ENCODE measurements around the gene ARPC4. TPM values are rescaled to one million over a fixed set of nuclear protein-coding genes. Genes with fewer than 3 reads are reported as not detected.
"Not testable (repeated sequence)": the region's sequence is repeated elsewhere in the genome, so short reads cannot be mapped to it uniquely, and the experiment has no call there.

Gene ARPC4
- total RNA-seq, 1 donor from 2014 or later: 79.8 TPM

- intact Hi-C loops (cut with DNase I): no loop called here
- no peak for DNase-seq (ENCODE audit: low spot score)
Observed at GRCh38 chr3:9768141-9768775, 24.6 kb upstream of the ARPC4 start.

- intact Hi-C loops (cut with DNase I): no loop called here
Observed at GRCh38 chr3:9769012-9769411, 23.9 kb upstream of the ARPC4 start.

DNA sequence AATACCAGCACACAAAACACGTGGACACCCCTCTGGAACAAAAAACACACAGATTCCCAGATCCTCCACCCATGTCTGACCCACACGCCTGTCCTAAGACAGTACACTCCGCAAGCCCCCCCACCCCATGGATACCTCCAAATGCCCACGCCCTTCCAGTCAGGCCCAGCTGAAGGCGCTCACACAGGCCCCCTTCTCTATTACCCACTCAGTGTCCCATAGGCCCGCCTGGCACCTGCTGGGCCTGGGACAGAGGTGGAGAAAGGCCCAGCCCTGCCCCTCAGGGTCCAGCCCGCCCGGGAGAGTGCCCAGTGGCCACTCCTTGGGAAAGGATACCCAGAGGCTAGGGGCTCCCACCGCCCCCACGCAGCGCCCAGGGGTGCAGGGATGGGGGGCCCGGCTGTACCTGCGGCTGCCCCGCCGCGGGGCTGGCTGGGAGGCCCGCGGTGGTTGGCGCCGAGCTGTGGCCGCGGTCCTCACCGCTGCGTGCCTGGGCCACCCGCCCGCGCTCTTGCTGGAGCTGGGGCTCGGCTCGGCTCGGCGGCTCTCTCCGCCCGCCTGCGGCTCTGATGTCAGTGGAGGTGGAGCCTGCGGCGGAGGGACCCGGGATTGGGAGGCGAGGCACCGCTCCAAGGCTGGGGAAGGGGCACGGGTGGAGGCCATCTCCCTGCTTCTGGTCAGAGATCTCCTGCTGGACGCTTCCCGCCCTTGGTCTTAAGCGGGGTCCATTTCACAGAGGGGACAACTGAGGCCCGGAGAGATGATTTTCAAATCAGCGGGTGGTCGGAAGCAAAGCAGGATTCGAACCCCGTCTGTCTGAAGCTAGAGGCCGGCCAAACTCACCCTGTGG lies 23.2 kb upstream of the ARPC4 start, which contains the start of gene CAMK1:
CAMK1 (minus strand) TSS at position 522 of the 850 bp plus-strand sequence. CDS start 2,198 bp downstream, outside the sequence.
- peak; percentile 91 for DNase-seq (ENCODE audit: low spot score)
- intact Hi-C loops (cut with DNase I): loop anchor here (2.0 kb wide), 1 partner anchor 19 kb away; no protein-coding TSS in a partner anchor

More at GRCh38 chr3:9769012-9769411, 23.9 kb upstream of the ARPC4 start:
- DNase-seq (ENCODE audit: low spot score): no peak

DNA sequence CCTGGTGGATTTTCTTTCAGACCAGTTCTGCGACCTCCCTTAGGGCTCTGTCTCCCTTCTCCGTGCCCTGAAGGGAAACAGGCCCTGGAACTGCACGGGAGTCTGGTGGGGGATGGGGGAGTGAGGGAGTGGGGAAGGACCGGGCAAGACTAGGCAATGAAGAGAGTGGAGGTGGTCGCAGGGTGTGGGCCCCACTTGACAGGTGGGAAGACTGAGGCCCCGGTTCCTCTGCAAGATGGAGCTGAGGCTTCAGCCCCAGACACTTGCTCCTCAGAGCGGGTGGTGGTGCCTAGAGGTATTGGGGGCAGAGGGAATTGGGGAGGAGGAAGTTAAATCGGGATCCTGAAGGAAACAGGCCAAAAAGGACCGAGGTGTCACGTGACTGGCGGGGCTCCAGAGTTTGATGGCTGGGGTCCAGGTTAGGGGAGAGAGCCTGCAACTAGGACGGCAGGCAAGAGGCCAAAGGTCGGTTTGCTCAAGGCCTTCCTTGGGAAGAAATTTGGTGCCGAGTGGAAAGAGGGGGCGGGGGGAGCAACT lies 22.5 kb upstream of the ARPC4 start:
- DNase-seq (ENCODE audit: low spot score): peak; percentile 85
- intact Hi-C loops (cut with DNase I): loop anchor here (2.0 kb wide), 1 partner anchor 20 kb away; no protein-coding TSS in a partner anchor

- not testable (repeated sequence) for DNase-seq (ENCODE audit: low spot score)
- intact Hi-C loops (cut with DNase I): loop anchor here (2.0 kb wide), 1 partner anchor 20 kb away; no protein-coding TSS in a partner anchor
Observed at GRCh38 chr3:9771007-9771406, 21.9 kb upstream of the ARPC4 start.

GRCh38 chr3:9776896-9777693 lies 15.8 kb upstream of the ARPC4 start:
- DNase-seq (ENCODE audit: low spot score): no peak
- intact Hi-C loops (cut with DNase I): no loop called here

GRCh38 chr3:9777694-9778021 lies 15.2 kb upstream of the ARPC4 start:
- intact Hi-C loops (cut with DNase I): no loop called here
- DNase-seq (ENCODE audit: low spot score): no peak

DNA sequence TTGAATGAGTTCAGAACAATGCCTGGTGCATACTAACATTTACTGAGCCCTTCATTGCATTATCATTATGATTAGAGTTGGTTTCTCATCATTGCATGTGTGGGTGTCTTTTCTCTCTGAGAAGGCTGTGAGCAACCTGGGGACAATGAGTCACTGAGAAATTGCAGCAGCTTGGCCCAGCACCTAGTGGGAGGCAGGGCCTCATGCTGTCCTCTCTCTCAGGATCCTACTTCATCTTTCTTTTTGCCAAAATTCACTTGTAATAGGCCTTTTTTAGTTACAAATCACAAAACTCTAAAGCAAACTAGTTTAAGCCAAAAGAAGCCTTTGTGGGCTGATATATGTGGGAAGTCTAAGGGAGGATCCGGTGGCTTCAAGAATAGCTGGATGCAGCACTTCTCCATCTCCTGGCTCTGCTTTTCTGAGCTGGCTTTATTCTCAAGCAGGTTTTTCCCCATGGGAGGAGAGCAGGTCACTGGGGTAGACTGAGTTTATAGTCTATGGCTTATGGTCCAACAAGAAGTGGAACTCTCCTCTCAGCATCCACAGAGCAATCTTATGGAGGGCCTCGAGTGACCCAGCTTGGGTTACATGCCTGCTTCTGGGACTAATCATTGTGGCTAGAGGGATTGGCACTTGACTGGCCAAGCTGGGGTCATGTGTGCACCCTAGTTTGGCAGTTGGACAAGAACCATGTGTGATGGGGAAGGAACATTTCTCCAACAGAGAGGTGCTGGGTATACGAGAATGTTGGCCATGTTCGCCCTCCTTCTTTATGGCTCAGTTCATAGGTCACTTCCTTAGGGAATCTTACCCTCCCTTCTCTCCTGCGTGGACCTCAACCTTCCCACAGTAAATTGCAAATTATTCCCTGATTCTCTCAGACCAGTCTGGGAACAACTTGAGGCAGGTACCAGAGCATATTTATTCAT lies 14.5 kb upstream of the ARPC4 start:
- DNase-seq (ENCODE audit: low spot score): no peak
- intact Hi-C loops (cut with DNase I): no loop called here

- intact Hi-C loops (cut with DNase I): no loop called here
- no peak for DNase-seq (ENCODE audit: low spot score)
Observed at GRCh38 chr3:9779075-9779593, 13.7 kb upstream of the ARPC4 start.

DNA sequence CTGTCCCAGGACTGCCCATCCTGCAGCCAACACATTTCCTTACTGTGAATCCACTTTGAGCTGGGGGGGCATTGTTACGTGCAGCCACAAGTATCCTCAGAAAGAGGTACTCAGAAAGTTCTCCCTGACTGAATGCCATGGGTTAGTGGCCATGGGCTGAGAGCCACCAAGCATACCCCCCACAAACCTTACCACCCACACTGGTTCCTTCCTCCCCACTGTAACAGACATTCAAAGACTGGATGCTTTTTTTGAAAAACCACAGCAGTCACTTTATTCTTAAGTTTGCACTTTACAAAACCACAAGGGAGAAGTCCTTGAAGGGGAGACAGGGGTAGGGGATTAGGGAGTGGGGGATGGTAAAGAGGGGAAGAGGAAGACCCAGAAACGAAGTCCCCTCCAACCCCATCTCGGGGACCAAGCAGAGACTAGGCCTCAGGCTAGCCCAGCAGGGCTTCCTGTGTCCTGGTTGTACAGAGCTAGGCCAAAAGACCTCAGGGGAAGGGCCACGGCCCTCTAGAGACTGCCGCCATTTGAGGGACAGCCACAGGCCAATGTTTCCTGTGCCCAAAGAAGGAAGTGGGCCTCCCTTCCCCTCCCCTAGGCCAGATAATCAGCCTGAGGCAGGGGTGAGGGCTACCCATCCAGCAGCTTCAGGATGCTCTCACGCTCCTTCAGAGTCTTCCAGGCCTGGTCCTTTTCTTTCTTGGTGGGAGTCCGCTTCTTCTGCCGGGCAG lies 13.0 kb upstream of the ARPC4 start:
- intact Hi-C loops (cut with DNase I): no loop called here
- no peak for DNase-seq (ENCODE audit: low spot score)

DNA sequence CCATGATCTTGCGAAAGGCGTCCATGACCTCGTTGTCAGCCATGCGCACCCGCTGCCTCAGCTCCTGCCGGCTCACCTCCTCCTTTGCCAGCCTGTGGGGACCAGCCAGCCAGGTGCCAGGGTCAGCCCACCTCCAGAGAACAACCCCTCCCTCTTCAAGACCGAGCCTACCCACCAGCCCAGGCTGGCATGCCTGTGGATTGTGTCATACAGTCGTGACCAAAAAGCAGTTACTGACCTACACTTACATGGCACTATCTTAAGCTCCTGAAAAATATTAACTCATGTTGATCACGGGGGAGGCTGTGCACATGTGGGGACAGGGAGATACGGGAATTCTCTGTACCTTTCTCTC lies 12.4 kb upstream of the ARPC4 start:
- DNase-seq (ENCODE audit: low spot score): no peak
- intact Hi-C loops (cut with DNase I): no loop called here

- no peak for DNase-seq (ENCODE audit: low spot score)
- intact Hi-C loops (cut with DNase I): no loop called here
Observed at GRCh38 chr3:9780910-9781309, 12.0 kb upstream of the ARPC4 start.

DNA sequence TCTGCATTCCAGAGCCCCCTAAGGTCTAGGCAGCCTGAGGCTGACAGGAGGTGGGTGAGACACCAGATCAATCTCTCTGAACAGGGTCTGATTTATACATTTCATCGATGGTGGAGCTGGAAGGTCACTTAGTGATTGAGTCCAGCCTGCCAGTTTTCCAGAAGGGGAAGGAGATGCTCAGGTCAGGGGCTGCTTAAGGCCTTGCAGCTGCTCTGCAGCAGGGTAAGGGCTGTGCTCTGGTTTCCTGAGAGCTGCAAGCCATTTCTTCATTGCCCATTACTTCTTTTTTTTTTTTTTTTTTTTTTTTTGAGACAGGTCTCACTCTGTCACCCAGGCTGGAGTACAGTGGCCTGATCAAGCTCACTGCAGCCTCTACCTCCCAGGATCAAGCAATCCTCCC lies 11.3 kb upstream of the ARPC4 start:
- intact Hi-C loops (cut with DNase I): no loop called here
- DNase-seq (ENCODE audit: low spot score): no peak

DNA sequence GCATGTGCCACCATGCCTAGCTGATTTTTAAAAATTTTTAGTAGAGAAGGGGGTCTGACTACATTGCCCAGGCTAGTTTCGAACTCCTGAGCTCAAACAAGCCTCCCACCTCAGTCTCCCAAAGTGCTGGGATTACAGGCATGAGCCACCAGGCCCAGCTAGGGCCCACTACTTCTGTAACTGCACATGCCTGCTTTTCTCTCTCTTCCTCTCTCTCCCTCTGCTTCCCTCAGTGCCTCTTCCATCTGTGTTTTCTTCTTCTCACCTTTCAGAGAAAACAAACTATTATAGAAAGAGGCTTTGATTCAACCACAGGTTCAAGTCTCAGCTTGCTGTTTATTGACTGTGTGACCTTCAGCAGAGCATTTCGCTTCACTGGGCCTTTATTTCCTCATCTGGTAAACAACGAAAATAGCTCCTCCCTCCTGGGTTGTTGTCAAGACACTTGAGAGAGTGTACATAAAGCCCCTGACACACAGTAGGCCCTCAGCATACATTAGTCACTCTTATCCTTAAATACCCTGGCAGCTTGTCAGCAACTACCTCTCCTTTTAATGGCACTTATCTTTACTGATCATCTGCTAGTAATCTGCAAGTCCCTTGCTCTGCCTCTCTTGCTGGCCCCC lies 10.8 kb upstream of the ARPC4 start:
- no peak for DNase-seq (ENCODE audit: low spot score)
- intact Hi-C loops (cut with DNase I): no loop called here

DNA sequence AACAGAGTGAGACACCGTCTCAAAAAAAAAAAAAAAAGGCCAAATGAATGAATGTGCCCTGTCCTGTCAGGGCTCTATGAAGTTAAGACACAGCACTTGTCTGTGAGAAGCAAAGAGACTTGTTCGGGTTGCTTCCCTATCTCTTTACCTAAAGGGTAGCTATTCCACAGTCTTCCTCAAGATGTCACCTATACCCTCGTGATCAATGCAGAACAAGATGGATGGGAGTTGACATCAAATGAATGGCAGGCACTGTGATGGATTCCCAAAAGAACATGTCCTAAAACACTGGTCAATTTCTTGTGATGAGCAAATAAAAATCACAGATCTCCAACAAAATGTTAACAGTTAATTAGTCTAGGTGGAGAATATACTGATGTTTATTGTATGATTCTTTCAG lies 10.1 kb upstream of the ARPC4 start:
- intact Hi-C loops (cut with DNase I): no loop called here
- DNase-seq (ENCODE audit: low spot score): no peak

DNA sequence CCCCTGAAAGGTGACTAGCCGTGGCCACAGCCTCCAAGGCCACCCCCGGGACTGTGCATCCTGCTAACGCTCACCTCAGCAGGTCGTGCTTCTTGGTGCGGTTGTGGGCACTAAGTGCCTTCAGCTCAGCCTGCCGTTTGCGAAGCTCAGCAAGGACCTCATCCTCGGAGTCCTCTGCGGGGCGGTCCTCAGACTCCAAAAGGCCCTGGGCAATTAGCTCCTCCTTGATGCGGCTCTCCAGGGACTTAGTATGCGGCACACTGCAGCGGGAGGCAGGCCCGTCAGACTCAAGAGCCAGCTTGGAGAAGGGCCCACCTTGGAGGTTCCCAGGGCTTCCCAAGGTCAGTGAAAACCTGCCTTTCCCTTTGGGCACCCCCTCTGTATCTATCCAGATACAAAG lies 8.9 kb upstream of the ARPC4 start:
- intact Hi-C loops (cut with DNase I): no loop called here
- no peak for DNase-seq (ENCODE audit: low spot score)

DNA sequence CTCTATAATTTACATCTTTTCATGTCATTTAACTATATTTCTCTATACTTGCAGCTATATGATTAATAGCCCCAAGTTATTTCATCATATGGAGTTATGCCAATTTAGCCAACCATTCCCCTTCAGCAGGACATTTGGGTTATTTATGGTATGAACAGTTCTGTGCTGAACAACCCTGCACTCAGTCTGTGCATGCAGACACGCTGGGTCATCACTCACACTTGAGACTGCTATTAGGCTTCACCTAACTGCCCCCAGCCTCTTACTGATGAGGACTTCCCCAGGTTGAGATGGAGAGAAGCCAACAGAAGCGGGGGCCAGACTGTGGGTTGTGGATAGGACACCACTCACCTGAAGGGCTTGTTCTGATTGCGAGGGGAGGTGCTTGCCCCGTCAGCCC lies 7.9 kb upstream of the ARPC4 start:
- DNase-seq (ENCODE audit: low spot score): no peak
- intact Hi-C loops (cut with DNase I): no loop called here

GRCh38 chr3:9785602-9786001 lies 7.3 kb upstream of the ARPC4 start:
- intact Hi-C loops (cut with DNase I): no loop called here
- DNase-seq (ENCODE audit: low spot score): no peak
